Esophagus squamous epithelium (tissue), 4 donors: ENCODE data around the gene ARPC5L.

Experiments used
- POLR2A ChIP-seq, 4 donors: fragments of 450-650 bp; IDR thresholded peaks; one replicate each; pipeline ENCODE4 v1.6.1; 2017; ENCODE audit warnings: antibody characterized with exemption in 4 of 4, mild to moderate bottlenecking in 4 of 4, moderate library complexity in 3 of 4
- TF ChIP-seq, protein P1 (sequence below), 6 experiments: fragments of 450-650 bp in 4 of 6; fragments of 200-600 bp in 2 of 6; sonication (generic) in 2 of 6; IDR thresholded peaks; one replicate each; pipeline ENCODE4 v1.5.1; 2016 to 2019; ENCODE audit warnings: antibody characterized with exemption in 6 of 6, mild to moderate bottlenecking in 4 of 6, moderate library complexity in 4 of 6

DNA sequence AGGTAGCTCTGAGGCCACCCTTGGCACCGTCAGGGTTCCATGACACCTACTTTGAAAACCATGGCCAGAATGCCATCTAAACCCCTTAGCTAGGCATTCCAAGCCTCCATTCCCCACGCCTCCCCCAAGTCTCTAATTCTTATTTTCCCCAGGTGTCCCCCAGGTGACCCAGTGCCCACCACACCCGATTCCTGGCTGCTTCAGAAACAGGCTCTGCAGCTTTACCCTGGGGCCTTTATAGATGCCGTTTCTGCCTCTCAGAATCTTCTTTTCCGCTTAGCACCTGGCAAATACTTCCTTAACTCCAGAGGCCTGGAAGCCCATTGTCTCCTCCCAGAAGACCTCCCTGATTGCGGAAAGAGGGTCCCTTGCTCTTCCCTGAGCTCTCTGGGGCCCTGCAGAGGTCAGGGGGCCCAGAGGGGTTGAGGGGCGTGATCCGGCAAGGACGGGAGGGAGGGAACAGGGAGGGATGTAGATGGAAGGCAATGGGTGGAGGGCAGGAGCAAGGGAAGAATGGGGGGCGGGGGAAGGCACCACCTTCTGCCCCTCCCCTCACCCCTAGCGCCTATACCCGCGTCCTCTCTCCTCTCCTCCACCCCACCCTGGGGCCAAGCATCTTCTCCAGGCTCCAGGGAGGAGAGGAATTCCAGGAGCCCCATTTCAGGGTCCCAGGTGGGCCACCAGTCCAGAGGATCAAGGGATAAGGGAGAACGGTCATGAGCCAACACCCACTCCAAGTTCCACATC is 20.7 kb upstream of the ARPC5L start:
- TF ChIP-seq, protein P1, sequence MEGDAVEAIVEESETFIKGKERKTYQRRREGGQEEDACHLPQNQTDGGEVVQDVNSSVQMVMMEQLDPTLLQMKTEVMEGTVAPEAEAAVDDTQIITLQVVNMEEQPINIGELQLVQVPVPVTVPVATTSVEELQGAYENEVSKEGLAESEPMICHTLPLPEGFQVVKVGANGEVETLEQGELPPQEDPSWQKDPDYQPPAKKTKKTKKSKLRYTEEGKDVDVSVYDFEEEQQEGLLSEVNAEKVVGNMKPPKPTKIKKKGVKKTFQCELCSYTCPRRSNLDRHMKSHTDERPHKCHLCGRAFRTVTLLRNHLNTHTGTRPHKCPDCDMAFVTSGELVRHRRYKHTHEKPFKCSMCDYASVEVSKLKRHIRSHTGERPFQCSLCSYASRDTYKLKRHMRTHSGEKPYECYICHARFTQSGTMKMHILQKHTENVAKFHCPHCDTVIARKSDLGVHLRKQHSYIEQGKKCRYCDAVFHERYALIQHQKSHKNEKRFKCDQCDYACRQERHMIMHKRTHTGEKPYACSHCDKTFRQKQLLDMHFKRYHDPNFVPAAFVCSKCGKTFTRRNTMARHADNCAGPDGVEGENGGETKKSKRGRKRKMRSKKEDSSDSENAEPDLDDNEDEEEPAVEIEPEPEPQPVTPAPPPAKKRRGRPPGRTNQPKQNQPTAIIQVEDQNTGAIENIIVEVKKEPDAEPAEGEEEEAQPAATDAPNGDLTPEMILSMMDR (IDR thresholded peaks at IDR 0.05): no peak
- no peak for TF ChIP-seq POLR2A (IDR thresholded peaks at IDR 0.05)
